ENCODE measurements around the gene MRPL33.

DNA sequence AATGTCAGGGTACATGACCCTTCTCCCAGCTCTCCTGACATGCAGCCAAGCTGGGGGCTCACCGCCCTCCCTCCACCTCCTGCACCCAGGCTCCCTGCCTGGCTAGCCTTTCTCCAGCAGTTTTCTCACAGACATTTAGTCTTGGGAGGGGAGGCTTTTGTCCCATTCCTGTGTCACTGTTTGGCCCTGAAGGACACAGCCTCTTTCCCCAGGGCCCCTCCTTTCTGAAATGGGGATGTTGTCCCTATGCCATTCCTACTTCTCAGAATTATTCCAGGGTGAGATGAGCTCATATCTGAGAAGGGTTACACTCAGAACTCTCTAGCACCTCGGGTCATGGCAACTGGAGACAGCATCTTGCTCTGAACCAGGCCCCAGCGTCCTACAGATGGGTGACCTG, 47.3 kb upstream of the MRPL33 start:
- TF ChIP-seq TEAD4 (IDR thresholded peaks at IDR 0.05) (no peak), EP300 (IDR thresholded peaks at IDR 0.05; ENCODE audit: borderline replicate concordance) (no peak), CREB1 (IDR thresholded peaks at IDR 0.05; ENCODE audit: low read depth) (no peak), REST (IDR thresholded peaks at IDR 0.05; ENCODE audit: low read depth) (no peak), FOXM1 (IDR thresholded peaks at IDR 0.05; ENCODE audit: borderline replicate concordance, low read depth) (no peak), TAF1 (IDR thresholded peaks at IDR 0.05; ENCODE audit: low read depth) (no peak), CEBPB (IDR thresholded peaks at IDR 0.05) (no peak)
- TF ChIP-seq, protein P1, sequence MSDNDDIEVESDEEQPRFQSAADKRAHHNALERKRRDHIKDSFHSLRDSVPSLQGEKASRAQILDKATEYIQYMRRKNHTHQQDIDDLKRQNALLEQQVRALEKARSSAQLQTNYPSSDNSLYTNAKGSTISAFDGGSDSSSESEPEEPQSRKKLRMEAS (IDR thresholded peaks at IDR 0.05): no peak

All from Ishikawa (cell line).